Activated B cell treated with CpG ODN at 0.5 μM for 24 hours (primary cell): ENCODE data around the gene FILIP1. TPM values are rescaled to one million over a fixed set of nuclear protein-coding genes. Genes with fewer than 3 reads are reported as not detected.

Experiments
- ATAC-seq: fragments of 200-7000 bp; cut with Tn5 transposase; one replicate; pipeline ENCODE4 v1.10.0; 2021; ENCODE audit warnings: low read depth, mild to moderate bottlenecking, moderate library complexity
- CTCF ChIA-PET: fragments of 350-600 bp; sonication (Branson Sonifier 250); formaldehyde crosslinking; loops from one replicate; lab custom pipeline; 2021; ENCODE audit warnings: antibody characterized with exemption; lab: Charles Lee
- POLR2A ChIA-PET: fragments of 350-600 bp; sonication (Branson Sonifier 250); formaldehyde crosslinking; loops from one replicate; lab custom pipeline; 2021; ENCODE audit warnings: antibody characterized with exemption; lab: Charles Lee
- DNase-seq: peaks from one replicate; pipeline ENCODE4 v3.0.0; 2022
- H3K27ac Mint-ChIP-seq: one replicate; pipeline ENCODE4 v1.8.0; 2020; ENCODE audit warnings: mixed read lengths
- H3K27me3 Mint-ChIP-seq: one replicate; pipeline ENCODE4 v1.8.0; 2021; ENCODE audit warnings: mixed read lengths
- H3K36me3 Mint-ChIP-seq: one replicate; pipeline ENCODE4 v1.8.0; 2021; ENCODE audit warnings: low read depth, mixed read lengths
- H3K4me1 Mint-ChIP-seq: one replicate; pipeline ENCODE4 v1.8.0; 2021; ENCODE audit warnings: mixed read lengths
- H3K4me3 Mint-ChIP-seq: one replicate; pipeline ENCODE4 v1.8.0; 2020; ENCODE audit warnings: mild to moderate bottlenecking, mixed read lengths
- H3K9me3 Mint-ChIP-seq: one replicate; pipeline ENCODE4 v1.8.0; 2020; ENCODE audit warnings: mixed read lengths
- CTCF ChIP-seq: fragments of 200-600 bp; IDR thresholded peaks from one replicate; pipeline ENCODE4 v1.8.0; 2022; ENCODE audit warnings: antibody characterized with exemption, mild to moderate bottlenecking
- intact Hi-C: fragments of 100-400 bp; cut with micrococcal nuclease; formaldehyde crosslinking; loops from one replicate; pipeline ENCODE4 v1.15.1; 2024
- total RNA-seq: library from RNA; stranded (reverse); gene quantifications from 2 replicates; pipeline ENCODE4 v1.2.3, GENCODE V29; 2022

FILIP1 gene
- total RNA-seq, 1 donor from 2014 or later: not detected

- POLR2A ChIA-PET: no interaction called here
- H3K9me3 Mint-ChIP-seq: no peaks in the 10 kb centered on the region
- ATAC-seq: no peak
- intact Hi-C loops: no loop called here
- no peak overlapping the region for H3K4me3 Mint-ChIP-seq
- CTCF ChIA-PET: no interaction called here
- DNase-seq: no peak
- no peak overlapping the region for H3K27ac Mint-ChIP-seq
- H3K27me3 Mint-ChIP-seq: peaks cover 3% of the 10 kb centered on the region
- no peaks in the 10 kb centered on the region for H3K36me3 Mint-ChIP-seq
- TF ChIP-seq CTCF: no peak
- H3K4me1 Mint-ChIP-seq: no peaks in the 10 kb centered on the region
Observed at GRCh38 chr6:75419416-75419815, 74.2 kb downstream of the FILIP1 start.

GRCh38 chr6:75418233-75418632 is 75.4 kb downstream of the FILIP1 start:
- no peaks in the 10 kb centered on the region for H3K9me3 Mint-ChIP-seq
- H3K27me3 Mint-ChIP-seq: peaks cover 5% of the 10 kb centered on the region
- H3K4me1 Mint-ChIP-seq: no peaks in the 10 kb centered on the region
- ATAC-seq: no peak
- ChIA-PET CTCF (no interaction called here), POLR2A (no interaction called here)
- no peak overlapping the region for H3K27ac Mint-ChIP-seq
- no peak for DNase-seq
- intact Hi-C loops: no loop called here
- H3K36me3 Mint-ChIP-seq: no peaks in the 10 kb centered on the region
- no peak for TF ChIP-seq CTCF
- no peak overlapping the region for H3K4me3 Mint-ChIP-seq

- no peaks in the 10 kb centered on the region for H3K9me3 Mint-ChIP-seq
- POLR2A ChIA-PET: no interaction called here
- ATAC-seq (no peak), DNase-seq (no peak)
- CTCF ChIA-PET: no interaction called here
- H3K4me3 Mint-ChIP-seq: no peak overlapping the region
- TF ChIP-seq CTCF: no peak
- intact Hi-C loops: no loop called here
- H3K36me3 Mint-ChIP-seq: no peaks in the 10 kb centered on the region
- H3K27me3 Mint-ChIP-seq: peaks cover 8% of the 10 kb centered on the region
- no peak overlapping the region for H3K27ac Mint-ChIP-seq
- no peaks in the 10 kb centered on the region for H3K4me1 Mint-ChIP-seq
Observed at GRCh38 chr6:75416443-75416842, 77.2 kb downstream of the FILIP1 start.

GRCh38 chr6:75415804-75416203 is 77.8 kb downstream of the FILIP1 start:
- TF ChIP-seq CTCF: no peak
- DNase-seq (no peak), ATAC-seq (no peak)
- Mint-ChIP-seq H3K9me3 (no peaks in the 10 kb centered on the region), H3K4me1 (no peaks in the 10 kb centered on the region), H3K4me3 (no peak overlapping the region), H3K27me3 (peaks cover 9% of the 10 kb centered on the region), H3K36me3 (no peaks in the 10 kb centered on the region), H3K27ac (no peak overlapping the region)
- intact Hi-C loops: no loop called here
- ChIA-PET CTCF (no interaction called here), POLR2A (no interaction called here)

GRCh38 chr6:75414445-75415021 is 79.1 kb downstream of the FILIP1 start:
- CTCF ChIA-PET: no interaction called here

More at GRCh38 chr6:75414445-75415021, 79.1 kb downstream of the FILIP1 start:
- POLR2A ChIA-PET: no interaction called here
- no peak overlapping the region for H3K4me3 Mint-ChIP-seq
- H3K27me3 Mint-ChIP-seq: peaks cover 9% of the 10 kb centered on the region
- DNase-seq (no peak), ATAC-seq (no peak)
- H3K27ac Mint-ChIP-seq: no peak overlapping the region
- H3K9me3 Mint-ChIP-seq: no peaks in the 10 kb centered on the region
- H3K4me1 Mint-ChIP-seq: no peaks in the 10 kb centered on the region
- intact Hi-C loops: loop anchor here (5.0 kb wide), 1 partner anchor 753 kb away; no protein-coding TSS in a partner anchor
- H3K36me3 Mint-ChIP-seq: no peaks in the 10 kb centered on the region
- TF ChIP-seq CTCF: no peak
